ENCODE results near the gene CUL4B. TPM values are rescaled to one million over a fixed set of nuclear protein-coding genes. Genes with fewer than 3 reads are reported as not detected.
"Not testable (repeated sequence)": the region's sequence is repeated elsewhere in the genome, so short reads cannot be mapped to it uniquely, and the experiment has no call there.

The CUL4B gene
- polyA plus RNA-seq (2012; ENCODE audit: insufficient read depth, insufficient read length) = 20.0 TPM

- DNase-seq (ENCODE audit: low read depth, low spot score) = peak; percentile 94
- peak within 1 kb of the TSS; percentile 68 for H3K4me3 ChIP-seq (ENCODE audit: low read length)
Measured at GRCh38 chrX:120560842-120561633, at the start of gene CUL4B. Gene CUL4B (minus strand): TSS chrX:120560962. CDS start chrX:120560638, 324 bp downstream.

- H3K4me3 ChIP-seq (ENCODE audit: low read length) = peak overlapping the region; percentile 86
- peak; percentile 34 for DNase-seq (ENCODE audit: low read depth, low spot score)
Measured at GRCh38 chrX:120604361-120604782, 43.6 kb upstream of the CUL4B start.

- peak within 1 kb of the TSS; percentile 86 for H3K4me3 ChIP-seq (ENCODE audit: low read length)
- peak; percentile 97 for DNase-seq (ENCODE audit: low read depth, low spot score)
Measured at GRCh38 chrX:120603707-120604360, 43.1 kb upstream of the CUL4B start, which contains the start of gene MCTS1. Gene MCTS1 (plus strand): TSS chrX:120604101. CDS start chrX:120604237, 136 bp downstream.

GRCh38 chrX:120585702-120586101 lies 24.9 kb upstream of the CUL4B start:
- no peak for DNase-seq (ENCODE audit: low read depth, low spot score)
- no peak overlapping the region for H3K4me3 ChIP-seq (ENCODE audit: low read length)

GRCh38 chrX:120575379-120576114 lies 14.8 kb upstream of the CUL4B start:
- DNase-seq (ENCODE audit: low read depth, low spot score) = no peak
- no peak overlapping the region for H3K4me3 ChIP-seq (ENCODE audit: low read length)

- DNase-seq (ENCODE audit: low read depth, low spot score); H3K4me3 ChIP-seq (ENCODE audit: low read length): not testable (repeated sequence)
Measured at GRCh38 chrX:120573806-120574205, 13.0 kb upstream of the CUL4B start.

- no peak overlapping the region for H3K4me3 ChIP-seq (ENCODE audit: low read length)
- DNase-seq (ENCODE audit: low read depth, low spot score) = no peak
Measured at GRCh38 chrX:120570011-120570600, 9.3 kb upstream of the CUL4B start.

GRCh38 chrX:120568609-120569008 lies 7.8 kb upstream of the CUL4B start:
- DNase-seq (ENCODE audit: low read depth, low spot score) = no peak
- no peak overlapping the region for H3K4me3 ChIP-seq (ENCODE audit: low read length)

GRCh38 chrX:120568035-120568434 lies 7.3 kb upstream of the CUL4B start:
- no peak for DNase-seq (ENCODE audit: low read depth, low spot score)
- no peak overlapping the region for H3K4me3 ChIP-seq (ENCODE audit: low read length)

GRCh38 chrX:120566817-120567216 lies 6.1 kb upstream of the CUL4B start:
- no peak for DNase-seq (ENCODE audit: low read depth, low spot score)
- no peak overlapping the region for H3K4me3 ChIP-seq (ENCODE audit: low read length)

- H3K4me3 ChIP-seq (ENCODE audit: low read length) = no peak overlapping the region
- no peak for DNase-seq (ENCODE audit: low read depth, low spot score)
Measured at GRCh38 chrX:120564925-120565324, 4.2 kb upstream of the CUL4B start.

- H3K4me3 ChIP-seq (ENCODE audit: low read length) = no peak overlapping the region
- no peak for DNase-seq (ENCODE audit: low read depth, low spot score)
Measured at GRCh38 chrX:120562569-120562926, 1.8 kb upstream of the CUL4B start.

GRCh38 chrX:120561634-120562568 lies 1.1 kb upstream of the CUL4B start:
- no peak for DNase-seq (ENCODE audit: low read depth, low spot score)

GRCh38 chrX:120560405-120560841 lies 339 bp downstream of the CUL4B start:
- H3K4me3 ChIP-seq (ENCODE audit: low read length) = peak overlapping the region; percentile 68
- DNase-seq (ENCODE audit: low read depth, low spot score) = peak; percentile 7

More at GRCh38 chrX:120561634-120562568, 1.1 kb upstream of the CUL4B start:
- H3K4me3 ChIP-seq (ENCODE audit: low read length) = peak overlapping the region; percentile 68

- H3K4me3 ChIP-seq (ENCODE audit: low read length) = peak overlapping the region; percentile 68
- DNase-seq (ENCODE audit: low read depth, low spot score) = no peak
Measured at GRCh38 chrX:120559804-120560203, 958 bp downstream of the CUL4B start.

GRCh38 chrX:120556251-120556650 lies 4.5 kb downstream of the CUL4B start:
- H3K4me3 ChIP-seq (ENCODE audit: low read length) = no peak overlapping the region
- DNase-seq (ENCODE audit: low read depth, low spot score) = no peak

- H3K4me3 ChIP-seq (ENCODE audit: low read length) = no peak overlapping the region
- no peak for DNase-seq (ENCODE audit: low read depth, low spot score)
Measured at GRCh38 chrX:120549483-120550452, 11.0 kb downstream of the CUL4B start.
